GM12878 (cell line): ENCODE results near the gene FOXI2.

Source experiments
- CREB1 ChIP-seq: IDR thresholded peaks from 2 replicates; pipeline ENCODE4 v1.6.1; 2012; ENCODE audit warnings: low read depth, mild to moderate bottlenecking, inconsistent platforms
- CTCF ChIP-seq, 3 experiments: IDR thresholded peaks in 2 of 3; conservative IDR thresholded peaks in 1 of 3; 2 replicates each; pipeline ENCODE4 v1.5.1; 2011; ENCODE audit warnings: low read depth in 3 of 3, low read length in 3 of 3, mild to moderate bottlenecking in 3 of 3, control low read depth in 2 of 3, moderate library complexity in 2 of 3, inconsistent platforms in 1 of 3, mixed read lengths in 1 of 3; ENCODE audit not compliant: control insufficient read depth in 2 of 3, insufficient read depth in 1 of 3; ENCODE audit errors: extremely low read depth in 1 of 3
- EZH2 ChIP-seq: IDR thresholded peaks from 2 replicates; pipeline ENCODE4 v1.6.1; 2012; ENCODE audit warnings: low read depth, mild to moderate bottlenecking, control low read depth, inconsistent platforms, low read length, borderline replicate concordance; ENCODE audit not compliant: control insufficient read depth
- JUNB ChIP-seq: IDR thresholded peaks from 2 replicates; pipeline ENCODE4 v1.6.1; 2016; ENCODE audit warnings: antibody characterized with exemption, mild to moderate bottlenecking
- NRF1 ChIP-seq: conservative IDR thresholded peaks from 2 replicates; pipeline ENCODE4 v1.6.1; 2011; ENCODE audit warnings: mild to moderate bottlenecking, low read depth, low read length, improper control_type of control experiment
- POLR2A ChIP-seq: IDR thresholded peaks from 2 replicates; pipeline ENCODE4 v1.6.1; 2011; ENCODE audit warnings: low read depth, mild to moderate bottlenecking, low read length
- SMAD1 ChIP-seq: fragments of 450-650 bp; IDR thresholded peaks from 2 replicates; pipeline ENCODE4 v1.6.1; 2018; ENCODE audit warnings: mild to moderate bottlenecking, low read depth; ENCODE audit not compliant: partially characterized antibody
- TAF1 ChIP-seq: IDR thresholded peaks from 2 replicates; pipeline ENCODE4 v1.6.1; 2011; ENCODE audit warnings: mild to moderate bottlenecking, low read depth, low read length, borderline replicate concordance
- ZNF24 ChIP-seq: fragments of 450-650 bp; IDR thresholded peaks from 2 replicates; pipeline ENCODE4 v1.6.1; 2017; ENCODE audit warnings: antibody characterized with exemption, mild to moderate bottlenecking

GRCh38 chr10:127690176-127690835 lies 46.7 kb upstream of the FOXI2 start:
- TF ChIP-seq TAF1 (no peak), ZNF24 (no peak), CTCF (IDR thresholded peaks at IDR 0.05 in 2 of 3, conservative IDR thresholded peaks at IDR 0.05 in 1 of 3; ENCODE audit: control insufficient read depth in 2 of 3, extremely low read depth in 1 of 3, insufficient read depth in 1 of 3, low read depth in 3 of 3, low read length in 3 of 3) (no peak), NRF1 (no peak), CREB1 (no peak), POLR2A (no peak), EZH2 (no peak), JUNB (no peak), SMAD1 (no peak)
